Endothelial cell of umbilical vein (primary cell): ENCODE results near the gene APIP. TPM values are rescaled to one million over a fixed set of nuclear protein-coding genes. Genes with fewer than 3 reads are reported as not detected.

ENCODE experiments used
- BruUV-seq: library from RNA; stranded (reverse); fragments of 400-500 nt; replicated peaks from 2 replicates; lab custom pipeline; 2021; lab: Mats Ljungman, UMichigan
- CTCF ChIA-PET: fragments of 300-600, 350-600 bp; sonication (Branson Sonifier 250); formaldehyde crosslinking; loops from one replicate; lab custom pipeline; 2021; ENCODE audit warnings: antibody characterized with exemption, inconsistent platforms; lab: Charles Lee
- POLR2A ChIA-PET: fragments of 300-600, 350-600 bp; sonication (Branson Sonifier 250); formaldehyde crosslinking; loops from one replicate; lab custom pipeline; 2021; ENCODE audit warnings: antibody characterized with exemption, inconsistent platforms; lab: Charles Lee
- DNase-seq: peaks from one replicate; pipeline ENCODE4 v3.0.0-alpha.2; 2011; ENCODE audit warnings: low read depth, low spot score
- FAIRE-seq: peaks from 2 replicates; lab custom pipeline; 2011; peaks lifted over from hg19 to GRCh38; lab: Jason Lieb, UNC
- H2AFZ ChIP-seq: 2 replicates; pipeline ENCODE4 v1.6.0; 2012; ENCODE audit warnings: low read depth, low read length, control low read depth, inconsistent platforms
- H3K27ac ChIP-seq: 2 replicates; pipeline ENCODE4 v1.5.1; 2011; ENCODE audit warnings: low read depth, mild to moderate bottlenecking, control low read depth, low read length, moderate library complexity; ENCODE audit not compliant: insufficient read depth
- H3K27me3 ChIP-seq, 2 experiments: 2 replicates each; pipeline versions ENCODE4 v1.6.0 to v1.6.1; 2011; ENCODE audit warnings: low read length in 2 of 2, mixed read lengths in 1 of 2; ENCODE audit not compliant: control insufficient read depth in 2 of 2, insufficient read depth in 2 of 2
- H3K36me3 ChIP-seq, 2 experiments: 2 replicates in 1 of 2; 3 replicates in 1 of 2; pipeline ENCODE4 v1.5.1; 2011; ENCODE audit warnings: low read length in 2 of 2, mild to moderate bottlenecking in 1 of 2, moderate library complexity in 1 of 2; ENCODE audit not compliant: control insufficient read depth in 2 of 2, insufficient read depth in 2 of 2; ENCODE audit errors: extremely low read depth in 1 of 2
- H3K4me1 ChIP-seq: 3 replicates; pipeline ENCODE4 v1.5.1; 2011; ENCODE audit warnings: mild to moderate bottlenecking, low read length; ENCODE audit not compliant: control insufficient read depth, insufficient read depth; ENCODE audit errors: extremely low read depth
- H3K4me2 ChIP-seq: 2 replicates; pipeline ENCODE4 v1.6.1; 2011; ENCODE audit warnings: low read length, control low read depth, mixed read lengths; ENCODE audit not compliant: insufficient read depth
- H3K4me3 ChIP-seq, 3 experiments: fragments of 200-600 bp in 1 of 3; sonication (generic), shearing (Covaris generic) in 1 of 3; replicated peaks in 1 of 3; 2 replicates each; pipeline ENCODE4 v1.5.1; 2011 to 2016; ENCODE audit warnings: control low read depth in 3 of 3, low read length in 3 of 3, mild to moderate bottlenecking in 2 of 3, inconsistent platforms in 1 of 3, low read depth in 1 of 3, moderate library complexity in 1 of 3; ENCODE audit not compliant: insufficient read depth in 1 of 3
- H3K79me2 ChIP-seq: 2 replicates; pipeline ENCODE4 v1.6.0; 2012; ENCODE audit warnings: low read length, inconsistent platforms; ENCODE audit not compliant: control insufficient read depth, insufficient read depth
- H3K9ac ChIP-seq: replicated peaks from 2 replicates; pipeline ENCODE3; 2011; ENCODE audit warnings: low read length, control low read depth; ENCODE audit not compliant: insufficient read depth; ENCODE audit errors: extremely low read depth
- H3K9me1 ChIP-seq: replicated peaks from 3 replicates; pipeline ENCODE4 v1.6.0; 2011; ENCODE audit warnings: mild to moderate bottlenecking, low read length; ENCODE audit not compliant: control insufficient read depth, insufficient read depth; ENCODE audit errors: extremely low read depth
- H3K9me3 ChIP-seq: replicated peaks from 2 replicates; pipeline ENCODE4 v1.5.1; 2012; ENCODE audit warnings: low read length, inconsistent platforms; ENCODE audit not compliant: control insufficient read depth, insufficient read depth
- H4K20me1 ChIP-seq: replicated peaks from 2 replicates; pipeline ENCODE3; 2011; ENCODE audit warnings: mild to moderate bottlenecking, low read length; ENCODE audit not compliant: control insufficient read depth, insufficient read depth; ENCODE audit errors: extremely low read depth
- EZH2 ChIP-seq: IDR thresholded peaks from 2 replicates; pipeline ENCODE4 v1.6.1; 2012; ENCODE audit warnings: borderline replicate concordance, low read depth, mild to moderate bottlenecking, moderate library complexity, low read length, inconsistent platforms; ENCODE audit not compliant: severe bottlenecking
- FOS ChIP-seq: IDR thresholded peaks from 2 replicates; pipeline ENCODE4 v1.6.1; 2011; ENCODE audit warnings: mild to moderate bottlenecking, low read length, moderate library complexity, borderline replicate concordance; ENCODE audit not compliant: insufficient read depth
- GATA2 ChIP-seq: IDR thresholded peaks from 2 replicates; pipeline ENCODE4 v1.7.0; 2011; ENCODE audit warnings: low read depth, mild to moderate bottlenecking, moderate library complexity, mixed read lengths, low read length; ENCODE audit not compliant: insufficient read length, insufficient read depth
- JUN ChIP-seq: IDR thresholded peaks from 2 replicates; pipeline ENCODE4 v1.6.1; 2011; ENCODE audit warnings: borderline replicate concordance, low read depth; ENCODE audit not compliant: insufficient read length, insufficient read depth
- MYC ChIP-seq: IDR thresholded peaks from one replicate; pipeline ENCODE4 v1.6.1; 2011; ENCODE audit warnings: mild to moderate bottlenecking, low read depth, low read length
- POLR2A ChIP-seq: IDR thresholded peaks from 2 replicates; pipeline ENCODE4 v1.6.1; 2012; ENCODE audit warnings: low read depth, mild to moderate bottlenecking, control low read depth, low read length
- POLR2AphosphoS5 ChIP-seq: IDR thresholded peaks from 2 replicates; pipeline ENCODE4 v1.6.1; 2012; ENCODE audit warnings: low read depth, mild to moderate bottlenecking, control low read depth, low read length, moderate library complexity; ENCODE audit not compliant: insufficient read depth
- dilution Hi-C: fragments of 300-500 bp; cut with MboI; formaldehyde crosslinking; loops from one replicate; pipeline ENCODE4 v1.15.0; 2019; ENCODE audit warnings: low sequenced_read_pairs; ENCODE audit not compliant: extremely low pct_ligation_motif_present
- intact Hi-C: fragments of 100-400 bp; cut with micrococcal nuclease; formaldehyde crosslinking; loops from one replicate; pipeline ENCODE4 v1.10.0; 2022
- polyA plus RNA-seq, 4 experiments: library from polyadenylated mRNA; depleted of rRNA in 3 of 4; stranded (reverse) in 3 of 4; unstranded in 1 of 4; fragments of >200 nt; gene quantifications; 2 replicates each; pipeline versions ENCODE4 v1.2.1 to v1.2.3, GENCODE V29; 2011 to 2012; ENCODE audit warnings: missing spikeins in 1 of 4
- total RNA-seq: library from RNA; stranded (reverse); gene quantifications from 2 replicates; pipeline ENCODE4 v1.2.3, GENCODE V29; 2021
- TF ChIP-seq, protein P1 (sequence below), 2 donors: IDR thresholded peaks; 1 replicate in 1 of 2; 2 replicates in 1 of 2; pipeline ENCODE4 v1.5.1; 2011; ENCODE audit warnings: low read length in 2 of 2, mild to moderate bottlenecking in 2 of 2, moderate library complexity in 2 of 2, control low read depth in 1 of 2, inconsistent platforms in 1 of 2, low read depth in 1 of 2; ENCODE audit not compliant: insufficient read depth in 1 of 2; ENCODE audit errors: extremely low read depth in 1 of 2

The APIP gene
- total and polyA plus RNA-seq, 2 donors (not counting 3 experiments of a cell fraction or from before 2014, with no cell fraction given), result 10.0 to 26.9 TPM

DNA sequence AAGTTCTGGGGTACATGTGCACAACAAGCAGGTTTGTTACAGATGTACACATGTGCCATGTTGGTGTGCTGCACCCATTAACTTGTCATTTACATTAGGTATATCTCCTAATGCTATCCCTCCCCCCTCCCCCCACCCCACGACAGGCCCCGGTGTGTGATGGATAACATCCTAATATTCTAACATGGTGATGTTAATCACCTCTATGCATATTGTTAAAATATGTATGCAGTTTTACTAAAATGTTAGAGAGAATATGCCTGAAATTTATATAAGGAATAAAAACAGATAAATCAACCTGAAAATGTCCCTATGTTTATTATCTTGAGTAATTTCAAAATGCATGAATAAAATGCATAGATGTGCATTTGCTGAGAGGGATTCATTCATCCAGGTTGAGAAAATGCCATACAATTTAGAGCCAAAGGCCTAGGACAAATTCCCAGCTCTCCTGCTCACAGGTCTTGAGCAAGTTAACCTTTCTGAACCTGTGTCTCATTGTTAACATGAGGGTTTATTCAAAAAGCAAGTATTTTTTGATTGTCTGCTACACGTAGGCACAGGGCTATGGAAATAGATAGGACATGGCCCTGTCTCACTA lies 38.7 kb downstream of the APIP start:
- Histone ChIP-seq H3K79me2 (no peaks in the 10 kb centered on the region), H3K36me3 (no peaks in the 10 kb centered on the region), H3K9me3 (no peaks in the 10 kb centered on the region), H3K9ac (no peak overlapping the region), H3K4me3 (no peak overlapping the region), H3K4me2 (no peak overlapping the region), H3K27me3 (no peaks in the 10 kb centered on the region), H3K9me1 (no peaks in the 10 kb centered on the region), H2AFZ (no peak overlapping the region), H3K27ac (no peak overlapping the region), H3K4me1 (no peaks in the 10 kb centered on the region), H4K20me1 (no peaks in the 10 kb centered on the region)
- FAIRE-seq (no peak), DNase-seq (no peak)
- TF ChIP-seq POLR2AphosphoS5 (no peak), FOS (no peak), POLR2A (no peak), EZH2 (no peak), GATA2 (no peak), MYC (no peak), JUN (no peak)
- TF ChIP-seq, protein P1, sequence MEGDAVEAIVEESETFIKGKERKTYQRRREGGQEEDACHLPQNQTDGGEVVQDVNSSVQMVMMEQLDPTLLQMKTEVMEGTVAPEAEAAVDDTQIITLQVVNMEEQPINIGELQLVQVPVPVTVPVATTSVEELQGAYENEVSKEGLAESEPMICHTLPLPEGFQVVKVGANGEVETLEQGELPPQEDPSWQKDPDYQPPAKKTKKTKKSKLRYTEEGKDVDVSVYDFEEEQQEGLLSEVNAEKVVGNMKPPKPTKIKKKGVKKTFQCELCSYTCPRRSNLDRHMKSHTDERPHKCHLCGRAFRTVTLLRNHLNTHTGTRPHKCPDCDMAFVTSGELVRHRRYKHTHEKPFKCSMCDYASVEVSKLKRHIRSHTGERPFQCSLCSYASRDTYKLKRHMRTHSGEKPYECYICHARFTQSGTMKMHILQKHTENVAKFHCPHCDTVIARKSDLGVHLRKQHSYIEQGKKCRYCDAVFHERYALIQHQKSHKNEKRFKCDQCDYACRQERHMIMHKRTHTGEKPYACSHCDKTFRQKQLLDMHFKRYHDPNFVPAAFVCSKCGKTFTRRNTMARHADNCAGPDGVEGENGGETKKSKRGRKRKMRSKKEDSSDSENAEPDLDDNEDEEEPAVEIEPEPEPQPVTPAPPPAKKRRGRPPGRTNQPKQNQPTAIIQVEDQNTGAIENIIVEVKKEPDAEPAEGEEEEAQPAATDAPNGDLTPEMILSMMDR (IDR thresholded peaks at IDR 0.05; ENCODE audit: extremely low read depth in 1 of 2, insufficient read depth in 1 of 2, low read depth in 1 of 2, low read length in 2 of 2), result no peak
- dilution Hi-C loops, result no loop called here
- ChIA-PET POLR2A (no interaction called here), CTCF (interaction anchor here (1.4 to 2.0 kb wide), 2 partner anchors 12 to 291 kb away, joined by 5 to 6 read pairs; no protein-coding TSS in a partner anchor)
- intact Hi-C loops, result no loop called here
- BruUV-seq, result no TSS peak
